ENCODE results near the gene ORC5.
A peak's percentile ranks its signal among the peaks of the same experiment; 100 is the strongest.
"Not testable (repeated sequence)": the region's sequence is repeated elsewhere in the genome, so short reads cannot be mapped to it uniquely, and the experiment has no call there.

ORC5 gene

DNA sequence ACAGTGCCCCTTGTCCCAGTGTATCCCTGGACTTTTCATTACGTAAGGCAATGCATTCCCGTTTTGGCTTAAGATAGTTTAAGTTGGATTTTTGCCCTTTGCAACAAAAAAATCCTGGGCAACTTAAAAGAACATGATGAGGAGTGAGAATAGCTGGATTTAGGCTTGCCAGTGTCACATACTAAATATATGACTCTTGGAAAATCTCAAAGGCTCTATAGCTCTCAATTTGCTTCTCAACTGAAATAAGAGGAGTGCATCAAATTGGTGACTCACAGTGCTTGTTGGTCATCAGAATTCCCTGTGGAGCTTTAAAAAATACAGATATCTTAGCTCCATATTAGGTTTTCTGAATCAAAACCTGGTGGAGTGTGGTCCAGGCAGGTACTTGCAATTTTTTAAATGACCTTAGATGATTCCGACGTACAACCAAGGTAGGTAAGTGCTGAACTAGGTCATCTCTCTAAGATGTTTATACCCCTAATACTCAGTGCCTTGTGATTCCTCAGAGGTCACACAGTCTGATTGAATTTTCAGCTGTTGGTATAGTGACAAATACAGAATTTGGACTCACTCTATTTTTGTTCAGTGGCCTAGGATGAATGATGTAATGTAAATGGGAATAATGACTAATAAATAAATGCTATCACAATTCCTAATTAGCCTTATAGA lies 33.9 kb upstream of the ORC5 start:
- TF ChIP-seq, protein P1, sequence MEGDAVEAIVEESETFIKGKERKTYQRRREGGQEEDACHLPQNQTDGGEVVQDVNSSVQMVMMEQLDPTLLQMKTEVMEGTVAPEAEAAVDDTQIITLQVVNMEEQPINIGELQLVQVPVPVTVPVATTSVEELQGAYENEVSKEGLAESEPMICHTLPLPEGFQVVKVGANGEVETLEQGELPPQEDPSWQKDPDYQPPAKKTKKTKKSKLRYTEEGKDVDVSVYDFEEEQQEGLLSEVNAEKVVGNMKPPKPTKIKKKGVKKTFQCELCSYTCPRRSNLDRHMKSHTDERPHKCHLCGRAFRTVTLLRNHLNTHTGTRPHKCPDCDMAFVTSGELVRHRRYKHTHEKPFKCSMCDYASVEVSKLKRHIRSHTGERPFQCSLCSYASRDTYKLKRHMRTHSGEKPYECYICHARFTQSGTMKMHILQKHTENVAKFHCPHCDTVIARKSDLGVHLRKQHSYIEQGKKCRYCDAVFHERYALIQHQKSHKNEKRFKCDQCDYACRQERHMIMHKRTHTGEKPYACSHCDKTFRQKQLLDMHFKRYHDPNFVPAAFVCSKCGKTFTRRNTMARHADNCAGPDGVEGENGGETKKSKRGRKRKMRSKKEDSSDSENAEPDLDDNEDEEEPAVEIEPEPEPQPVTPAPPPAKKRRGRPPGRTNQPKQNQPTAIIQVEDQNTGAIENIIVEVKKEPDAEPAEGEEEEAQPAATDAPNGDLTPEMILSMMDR (IDR thresholded peaks at IDR 0.05): no peak
- Histone ChIP-seq H3K27ac (no peak overlapping the region), H3K4me3 (no peak overlapping the region)
- no peak for DNase-seq (ENCODE audit: low spot score)

DNA sequence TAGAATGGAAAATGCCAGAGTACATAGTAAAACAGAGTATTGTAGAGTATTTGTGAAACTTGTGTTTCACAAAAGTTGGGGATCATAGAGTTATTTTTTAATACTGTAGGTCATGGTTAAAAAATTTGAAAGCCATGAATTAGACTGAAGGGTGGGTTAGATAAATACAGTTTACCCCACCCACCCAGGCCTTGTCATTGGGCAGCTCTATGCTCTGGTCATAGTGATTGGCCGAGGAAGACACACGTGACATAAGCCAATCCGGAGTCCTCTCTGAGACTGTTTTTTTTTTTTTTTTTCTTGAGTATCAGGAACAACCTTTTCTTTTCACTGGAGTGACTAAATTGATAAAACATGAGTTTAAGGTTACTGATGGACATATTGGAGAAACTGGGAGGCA lies 33.3 kb upstream of the ORC5 start:
- TF ChIP-seq, protein P1 (IDR thresholded peaks at IDR 0.05): no peak
- DNase-seq (ENCODE audit: low spot score): no peak
- no peak overlapping the region for H3K27ac ChIP-seq
- no peak overlapping the region for H3K4me3 ChIP-seq

DNA sequence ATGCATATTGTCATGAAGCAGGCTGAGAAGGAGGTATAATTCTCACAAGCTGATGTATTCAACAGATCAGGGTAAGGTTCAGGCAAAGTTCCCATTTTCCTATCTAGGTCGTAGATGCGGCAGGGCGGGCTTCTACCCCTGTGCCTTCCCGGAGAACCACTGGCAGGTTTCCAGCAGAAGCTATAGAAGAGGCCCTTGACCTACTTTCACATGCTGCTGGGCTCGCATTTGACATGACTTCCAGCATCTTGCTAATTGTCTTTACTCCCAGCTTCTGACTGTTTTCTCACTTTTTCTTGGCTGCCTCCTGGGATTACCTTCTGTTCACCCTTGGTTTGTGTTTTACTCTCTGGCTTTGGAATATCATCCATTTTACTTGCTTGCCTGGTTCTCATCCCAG lies 32.6 kb upstream of the ORC5 start:
- no peak for DNase-seq (ENCODE audit: low spot score)
- TF ChIP-seq, protein P1 (IDR thresholded peaks at IDR 0.05): no peak
- no peak overlapping the region for H3K27ac ChIP-seq
- H3K4me3 ChIP-seq: no peak overlapping the region

DNA sequence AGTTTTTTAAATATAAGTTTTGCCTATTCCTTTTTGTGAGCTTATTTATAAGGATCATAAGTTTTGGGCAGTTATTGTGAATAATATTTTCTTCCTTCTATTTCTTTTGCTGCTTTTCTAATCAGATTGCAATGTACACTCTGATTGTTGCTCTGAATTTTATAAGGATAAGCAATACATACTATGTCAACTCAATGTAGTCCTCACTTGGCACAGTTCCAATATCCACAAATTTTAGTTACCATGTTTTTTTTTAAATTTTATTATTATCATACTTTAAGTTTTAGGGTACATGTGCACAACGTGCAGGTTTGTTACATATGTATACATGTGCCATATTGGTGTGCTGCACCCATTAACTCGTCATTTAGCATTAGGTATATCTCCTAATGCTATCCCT lies 27.2 kb upstream of the ORC5 start:
- H3K27ac ChIP-seq; DNase-seq (ENCODE audit: low spot score); H3K4me3 ChIP-seq: not testable (repeated sequence)

DNA sequence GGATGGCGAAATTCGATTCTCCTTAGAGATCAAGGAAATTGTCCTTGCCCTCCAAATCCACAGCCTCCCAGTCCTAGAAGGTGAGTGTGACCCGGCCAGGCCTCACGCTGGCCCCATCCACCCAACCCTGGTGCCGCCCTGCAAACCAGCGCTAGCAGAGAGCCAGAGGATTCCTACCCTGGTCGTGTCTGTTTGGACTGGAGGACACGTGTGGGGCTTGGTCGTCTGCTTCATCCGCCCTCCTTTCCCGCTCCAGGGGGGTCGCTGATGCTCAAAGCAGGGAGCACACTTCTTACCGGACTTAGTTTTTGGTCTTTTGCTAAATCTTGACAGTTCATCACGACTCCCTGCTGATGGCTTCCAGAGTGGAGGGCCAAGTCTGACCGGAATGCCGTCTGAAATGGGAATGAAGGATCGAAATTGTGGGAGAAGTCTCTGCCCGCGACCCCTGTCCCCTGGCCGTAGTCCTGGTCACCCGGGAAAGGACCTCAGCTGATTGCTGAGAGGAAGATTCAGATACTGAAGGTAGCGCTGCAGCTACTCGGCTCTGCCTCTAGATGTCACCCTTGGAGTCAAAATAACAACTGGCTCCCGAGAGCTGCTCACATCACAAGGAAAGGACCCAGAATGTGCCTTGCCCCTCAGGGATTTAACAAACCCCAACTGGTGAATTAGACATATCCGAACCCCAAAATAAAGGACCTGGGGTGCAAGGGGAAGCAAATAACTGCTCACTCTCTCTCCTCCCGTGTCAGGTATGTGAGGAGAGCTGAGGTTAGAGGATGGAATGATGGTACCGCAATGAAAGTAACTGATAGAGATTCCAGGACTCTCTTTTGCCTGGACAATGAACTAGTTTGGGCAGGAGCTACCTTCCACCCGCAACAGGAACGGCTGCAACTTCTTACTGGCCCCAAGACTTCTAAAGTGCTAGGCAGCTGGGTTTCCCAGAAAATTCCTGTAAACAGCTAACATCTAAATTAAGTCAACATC lies 23.5 kb upstream of the ORC5 start:
- TF ChIP-seq, protein P1 (IDR thresholded peaks at IDR 0.05): peak; percentile 71

DNA sequence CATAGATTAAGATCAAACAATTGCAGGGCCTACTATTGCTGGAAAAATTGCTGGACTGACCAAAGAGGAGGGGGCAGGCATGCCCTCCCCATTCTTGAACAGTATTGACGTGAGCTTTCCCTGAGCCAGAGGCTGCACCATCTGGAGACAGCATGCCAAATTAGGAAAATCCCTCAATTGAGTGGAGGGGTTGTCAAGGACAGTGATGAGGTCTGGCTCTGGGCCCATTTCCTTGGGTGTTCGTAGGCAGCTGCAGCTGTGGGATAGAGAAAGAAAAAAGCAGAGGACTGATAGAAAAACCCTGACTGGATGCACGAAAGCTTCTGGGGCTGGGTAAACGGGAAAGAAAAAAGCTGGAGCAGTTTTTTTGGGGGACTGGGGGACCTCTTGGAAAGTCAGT lies 22.8 kb upstream of the ORC5 start:
- DNase-seq (ENCODE audit: low spot score): no peak
- TF ChIP-seq, protein P1 (IDR thresholded peaks at IDR 0.05): no peak

More for the DNA sequence above, 23.5 kb upstream of the ORC5 start:
- Histone ChIP-seq H3K27ac (no peak overlapping the region), H3K4me3 (no peak overlapping the region)
- no peak for DNase-seq (ENCODE audit: low spot score)

DNA sequence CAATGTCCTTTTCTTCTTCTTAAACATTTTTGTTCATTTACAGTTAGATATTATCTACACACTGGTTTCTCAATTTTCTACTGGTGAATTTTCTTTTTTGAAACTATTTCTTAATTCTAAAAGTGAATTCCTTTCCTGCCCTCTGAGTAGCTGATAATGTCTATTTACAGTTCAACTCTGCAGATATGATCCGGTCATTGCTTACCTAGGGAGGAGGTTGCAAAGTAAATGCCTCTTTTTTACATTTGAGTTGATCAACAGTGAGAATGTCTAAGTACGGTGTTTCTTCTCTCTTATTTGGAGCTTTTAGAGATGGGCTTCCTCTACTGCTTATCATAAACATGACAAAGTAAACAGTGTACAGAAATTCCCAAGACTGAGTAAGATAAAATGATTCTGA lies 20.6 kb upstream of the ORC5 start:
- TF ChIP-seq, protein P1 (IDR thresholded peaks at IDR 0.05): no peak
- no peak for DNase-seq (ENCODE audit: low spot score)
- no peak overlapping the region for H3K27ac ChIP-seq
- H3K4me3 ChIP-seq: no peak overlapping the region

More for the DNA sequence above, 22.8 kb upstream of the ORC5 start:
- Histone ChIP-seq H3K4me3 (no peak overlapping the region), H3K27ac (no peak overlapping the region)
